GM13976 (cell line): ENCODE measurements around the gene BACH2.
"Not testable (repeated sequence)": the region's sequence is repeated elsewhere in the genome, so short reads cannot be mapped to it uniquely, and the experiment has no call there.

Source experiments
- DNase-seq: peaks from one replicate; pipeline ENCODE4 v3.0.0; 2012; ENCODE audit warnings: low spot score
- in situ Hi-C: fragments of 300-500 bp; cut with MboI; formaldehyde crosslinking; loops from one replicate; pipeline ENCODE4 v1.12.0; 2022; ENCODE audit warnings: low sequenced_read_pairs, mixed read lengths, inconsistent platforms; ENCODE audit not compliant: unreplicated experiment
- TF ChIP-seq, protein P1 (sequence below): IDR thresholded peaks from 2 replicates; pipeline ENCODE4 v1.5.1; 2012; ENCODE audit warnings: borderline replicate concordance, mild to moderate bottlenecking; ENCODE audit not compliant: insufficient read depth; ENCODE audit errors: extremely low read depth, missing control alignments, control extremely low read depth

The BACH2 gene

GRCh38 chr6:90066697-90067096, 229.9 kb downstream of the BACH2 start:
- no peak for DNase-seq
- TF ChIP-seq, protein P1, sequence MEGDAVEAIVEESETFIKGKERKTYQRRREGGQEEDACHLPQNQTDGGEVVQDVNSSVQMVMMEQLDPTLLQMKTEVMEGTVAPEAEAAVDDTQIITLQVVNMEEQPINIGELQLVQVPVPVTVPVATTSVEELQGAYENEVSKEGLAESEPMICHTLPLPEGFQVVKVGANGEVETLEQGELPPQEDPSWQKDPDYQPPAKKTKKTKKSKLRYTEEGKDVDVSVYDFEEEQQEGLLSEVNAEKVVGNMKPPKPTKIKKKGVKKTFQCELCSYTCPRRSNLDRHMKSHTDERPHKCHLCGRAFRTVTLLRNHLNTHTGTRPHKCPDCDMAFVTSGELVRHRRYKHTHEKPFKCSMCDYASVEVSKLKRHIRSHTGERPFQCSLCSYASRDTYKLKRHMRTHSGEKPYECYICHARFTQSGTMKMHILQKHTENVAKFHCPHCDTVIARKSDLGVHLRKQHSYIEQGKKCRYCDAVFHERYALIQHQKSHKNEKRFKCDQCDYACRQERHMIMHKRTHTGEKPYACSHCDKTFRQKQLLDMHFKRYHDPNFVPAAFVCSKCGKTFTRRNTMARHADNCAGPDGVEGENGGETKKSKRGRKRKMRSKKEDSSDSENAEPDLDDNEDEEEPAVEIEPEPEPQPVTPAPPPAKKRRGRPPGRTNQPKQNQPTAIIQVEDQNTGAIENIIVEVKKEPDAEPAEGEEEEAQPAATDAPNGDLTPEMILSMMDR: no peak
- in situ Hi-C loops: no loop called here

DNA sequence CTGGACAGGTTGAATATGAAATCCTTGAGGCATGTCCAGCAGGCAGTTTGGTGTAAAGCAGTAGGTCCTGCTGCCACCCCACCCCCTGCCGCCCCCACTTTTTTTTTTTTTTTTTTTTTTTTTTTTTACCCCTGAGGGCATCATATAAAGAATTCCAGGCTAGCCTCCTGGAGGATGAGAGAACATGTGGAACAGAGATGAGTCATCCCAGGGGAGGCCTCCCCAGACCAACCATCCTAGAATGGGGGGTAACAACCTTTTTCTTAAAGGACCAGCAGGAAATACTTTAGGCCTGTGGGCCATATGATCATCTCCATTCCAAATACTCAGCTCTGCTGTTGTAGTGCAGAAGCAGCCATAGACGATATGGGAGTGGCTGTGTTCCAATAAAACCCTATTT, 231.5 kb downstream of the BACH2 start:
- TF ChIP-seq, protein P1: no peak
- in situ Hi-C loops: no loop called here
- no peak for DNase-seq

DNA sequence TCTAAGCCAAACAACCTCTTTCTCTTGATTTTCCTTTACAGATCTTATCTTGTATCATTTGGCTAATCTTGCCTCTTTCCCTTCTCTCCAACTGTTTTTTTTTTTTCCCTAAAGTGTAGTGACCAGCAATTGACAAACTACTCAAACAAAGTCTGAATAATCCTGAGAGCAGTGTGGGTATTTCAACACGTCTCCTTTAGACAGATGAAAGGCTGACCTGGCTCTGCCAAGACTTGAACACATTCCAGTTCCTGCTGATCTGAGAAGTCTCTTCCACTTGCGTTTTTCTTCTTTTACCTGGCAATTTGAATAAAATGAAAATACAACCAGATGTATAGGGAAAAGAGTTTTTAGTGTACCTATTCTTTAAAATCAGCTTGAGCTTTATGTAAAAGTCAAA, 234.0 kb downstream of the BACH2 start:
- DNase-seq: no peak
- TF ChIP-seq, protein P1: no peak
- in situ Hi-C loops: no loop called here

- TF ChIP-seq, protein P1: no peak
- in situ Hi-C loops: no loop called here
- no peak for DNase-seq
Measured at GRCh38 chr6:90062051-90062450, 234.6 kb downstream of the BACH2 start.

DNA sequence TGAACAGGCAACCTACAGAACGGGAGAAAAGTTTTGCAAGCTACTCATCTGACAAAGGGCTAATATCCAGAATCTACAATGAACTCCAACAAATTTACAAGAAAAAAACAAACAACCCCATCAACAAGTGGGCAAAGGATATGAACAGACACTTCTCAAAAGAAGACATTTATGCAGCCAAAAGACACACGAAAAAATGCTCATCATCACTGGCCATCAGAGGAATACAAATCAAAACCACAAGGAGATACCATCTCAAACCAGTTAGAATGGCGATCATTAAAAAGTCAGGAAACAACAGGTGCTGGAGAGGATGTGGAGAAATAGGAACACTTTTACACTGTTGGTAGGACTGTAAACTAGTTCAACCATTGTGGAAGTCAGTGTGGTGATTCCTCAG, 237.5 kb downstream of the BACH2 start:
- in situ Hi-C loops: not testable (repeated sequence)

GRCh38 chr6:90055924-90056323, 240.7 kb downstream of the BACH2 start:
- in situ Hi-C loops: not testable (repeated sequence)

More for the DNA sequence above, 237.5 kb downstream of the BACH2 start:
- DNase-seq: not testable (repeated sequence)

DNA sequence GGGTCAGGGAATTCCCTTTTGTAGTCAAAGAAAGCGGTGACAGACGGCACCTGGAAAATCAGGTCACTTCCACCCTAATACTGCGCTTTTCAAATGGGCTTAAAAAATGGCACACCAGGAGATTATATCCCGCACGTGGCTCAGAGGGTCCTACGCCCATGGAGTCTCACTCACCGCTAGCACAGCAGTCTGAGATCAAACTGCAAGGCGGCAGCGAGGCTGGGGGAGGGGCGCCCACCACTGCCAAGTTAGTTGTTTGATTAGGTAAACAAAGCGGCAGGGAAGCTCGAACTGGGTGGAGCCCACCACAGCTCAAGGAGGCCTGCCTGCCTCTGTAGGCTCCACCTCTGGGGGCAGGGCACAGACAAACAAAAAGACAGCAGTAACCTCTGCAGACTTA, 242.4 kb downstream of the BACH2 start:
- in situ Hi-C loops, DNase-seq: not testable (repeated sequence)

More at GRCh38 chr6:90055924-90056323, 240.7 kb downstream of the BACH2 start:
- DNase-seq: not testable (repeated sequence)

DNA sequence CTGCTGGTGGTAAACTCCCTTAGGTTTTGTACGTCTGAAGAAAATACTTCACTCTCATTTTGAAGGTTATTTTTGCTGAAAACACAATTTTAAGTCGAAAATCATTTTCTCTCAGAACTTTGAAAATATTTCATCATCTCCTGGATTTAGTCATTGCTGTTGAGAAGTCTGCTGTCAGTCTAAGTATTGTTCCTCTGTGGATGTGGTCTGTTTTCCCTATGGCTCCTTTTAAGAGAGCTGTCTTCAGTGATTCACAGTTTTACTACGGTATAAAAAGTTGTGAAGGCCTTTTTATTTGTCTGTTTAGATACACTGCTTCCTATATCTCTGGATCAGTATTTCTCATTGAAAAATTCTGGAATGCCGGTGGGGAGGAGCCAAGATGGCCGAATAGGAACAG, 243.0 kb downstream of the BACH2 start:
- in situ Hi-C loops: no loop called here
- no peak for DNase-seq
- TF ChIP-seq, protein P1: no peak

DNA sequence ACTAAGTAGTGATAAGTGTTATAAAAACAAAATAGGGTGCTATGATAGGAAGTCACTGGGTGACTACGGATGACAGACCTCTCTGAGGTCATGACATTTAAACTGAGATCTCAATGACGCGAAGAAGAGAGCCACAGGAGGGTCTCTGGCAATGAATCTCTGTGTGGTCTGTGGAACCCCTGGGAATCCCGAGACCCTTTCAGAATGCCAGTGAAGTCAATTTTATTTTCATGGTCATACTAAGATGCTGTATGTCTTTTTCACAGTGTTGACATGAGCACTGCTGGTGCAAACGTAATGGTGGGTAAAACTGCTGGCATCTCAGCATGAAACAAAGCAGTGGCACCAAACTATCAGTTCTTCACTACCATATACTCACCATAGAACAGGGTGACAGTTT, 247.3 kb downstream of the BACH2 start:
- TF ChIP-seq, protein P1: no peak
- DNase-seq: no peak
- in situ Hi-C loops: no loop called here
